ENCODE results near the gene RAVER1. TPM values are rescaled to one million over a fixed set of nuclear protein-coding genes. Genes with fewer than 3 reads are reported as not detected.

The RAVER1 gene
- total RNA-seq, 1 experiment from 2014 or later: 36.1 TPM

- Mint-ChIP-seq H3K27ac (ENCODE audit: low read depth, unreplicated experiment) (no peak overlapping the region), H3K4me1 (ENCODE audit: insufficient read depth, unreplicated experiment) (no peaks in the 10 kb centered on the region), H3K4me3 (ENCODE audit: unreplicated experiment) (no peak overlapping the region), H3K36me3 (ENCODE audit: insufficient read depth, unreplicated experiment) (peaks cover 17% of the 10 kb centered on the region), H3K27me3 (ENCODE audit: insufficient read depth, unreplicated experiment) (no peaks in the 10 kb centered on the region), H3K9me3 (ENCODE audit: unreplicated experiment) (no peaks in the 10 kb centered on the region)
- no TSS peak for BruUV-seq (replicated peaks)
- ChIA-PET CTCF (interaction anchor here (0.6 to 1.0 kb wide), 2 partner anchors 26 to 117 kb away, joined by 3 to 5 read pairs; no protein-coding TSS in a partner anchor), POLR2A (no interaction called here)
- intact Hi-C loops (cut with micrococcal nuclease): no loop called here
- no peak for DNase-seq (ENCODE audit: unreplicated experiment)
- no peak for TF ChIP-seq CTCF (IDR thresholded peaks at IDR 0.05; ENCODE audit: unreplicated experiment)
These were observed 37.3 kb downstream of the RAVER1 start for GRCh38 chr19:10295847-10296591.

- no peak for DNase-seq (ENCODE audit: unreplicated experiment)
- Mint-ChIP-seq H3K4me1 (ENCODE audit: insufficient read depth, unreplicated experiment) (peaks cover 5% of the 10 kb centered on the region), H3K4me3 (ENCODE audit: unreplicated experiment) (no peak overlapping the region), H3K9me3 (ENCODE audit: unreplicated experiment) (no peaks in the 10 kb centered on the region), H3K36me3 (ENCODE audit: insufficient read depth, unreplicated experiment) (peaks cover 17% of the 10 kb centered on the region), H3K27ac (ENCODE audit: low read depth, unreplicated experiment) (no peak overlapping the region), H3K27me3 (ENCODE audit: insufficient read depth, unreplicated experiment) (no peaks in the 10 kb centered on the region)
- no TSS peak for BruUV-seq (replicated peaks)
- no peak for TF ChIP-seq CTCF (IDR thresholded peaks at IDR 0.05; ENCODE audit: unreplicated experiment)
- CTCF ChIA-PET: interaction anchor here (0.6 to 1.0 kb wide), 2 partner anchors 26 to 118 kb away, joined by 3 to 5 read pairs; no protein-coding TSS in a partner anchor
- intact Hi-C loops (cut with micrococcal nuclease): no loop called here
- POLR2A ChIA-PET: no interaction called here
These were observed 38.0 kb downstream of the RAVER1 start for GRCh38 chr19:10295305-10295846.

GRCh38 chr19:10294368-10294697, 39.0 kb downstream of the RAVER1 start:
- Mint-ChIP-seq H3K9me3 (ENCODE audit: unreplicated experiment) (no peaks in the 10 kb centered on the region), H3K4me3 (ENCODE audit: unreplicated experiment) (no peak overlapping the region), H3K27me3 (ENCODE audit: insufficient read depth, unreplicated experiment) (no peaks in the 10 kb centered on the region), H3K4me1 (ENCODE audit: insufficient read depth, unreplicated experiment) (peaks cover 9% of the 10 kb centered on the region), H3K27ac (ENCODE audit: low read depth, unreplicated experiment) (no peak overlapping the region), H3K36me3 (ENCODE audit: insufficient read depth, unreplicated experiment) (peaks cover 17% of the 10 kb centered on the region)
- no peak for TF ChIP-seq CTCF (IDR thresholded peaks at IDR 0.05; ENCODE audit: unreplicated experiment)
- intact Hi-C loops (cut with micrococcal nuclease): no loop called here
- no TSS peak for BruUV-seq (replicated peaks)
- ChIA-PET CTCF (no interaction called here), POLR2A (no interaction called here)
- no peak for DNase-seq (ENCODE audit: unreplicated experiment)

GRCh38 chr19:10293637-10294367, 39.5 kb downstream of the RAVER1 start:
- BruUV-seq (replicated peaks): no TSS peak
- Mint-ChIP-seq H3K36me3 (ENCODE audit: insufficient read depth, unreplicated experiment) (peaks cover 17% of the 10 kb centered on the region), H3K4me1 (ENCODE audit: insufficient read depth, unreplicated experiment) (peaks cover 11% of the 10 kb centered on the region), H3K27me3 (ENCODE audit: insufficient read depth, unreplicated experiment) (no peaks in the 10 kb centered on the region), H3K9me3 (ENCODE audit: unreplicated experiment) (no peaks in the 10 kb centered on the region), H3K27ac (ENCODE audit: low read depth, unreplicated experiment) (no peak overlapping the region), H3K4me3 (ENCODE audit: unreplicated experiment) (no peak overlapping the region)
- POLR2A ChIA-PET: no interaction called here
- TF ChIP-seq CTCF (IDR thresholded peaks at IDR 0.05; ENCODE audit: unreplicated experiment): no peak
- DNase-seq (ENCODE audit: unreplicated experiment): no peak
- CTCF ChIA-PET: no interaction called here
- intact Hi-C loops (cut with micrococcal nuclease): no loop called here

Data from MCF 10A (cell line).